ENCODE data around the gene BICRA. TPM values are rescaled to one million over a fixed set of nuclear protein-coding genes. Genes with fewer than 3 reads are reported as not detected.
"Not testable (repeated sequence)": the region's sequence is repeated elsewhere in the genome, so short reads cannot be mapped to it uniquely, and the experiment has no call there.

The BICRA gene
- total RNA-seq, 1 experiment from 2014 or later: 0.95 TPM

GRCh38 chr19:47729799-47730520, 121.0 kb downstream of the BICRA start:
- H3K36me3 ChIP-seq: no peaks in the 10 kb centered on the region; the same call in 1 of the 2 replicates
- no peak overlapping the region for H3K27ac ChIP-seq
- no peak overlapping the region for H3K4me3 ChIP-seq
- no peaks in the 10 kb centered on the region for H3K4me1 ChIP-seq
- DNase-seq: peak; percentile 35 to 38
- no peaks in the 10 kb centered on the region for H3K27me3 ChIP-seq
- H3K9me3 ChIP-seq (replicated peaks): no peaks in the 10 kb centered on the region

GRCh38 chr19:47730521-47730889, 121.6 kb downstream of the BICRA start:
- no peak overlapping the region for H3K4me3 ChIP-seq
- H3K27ac ChIP-seq: no peak overlapping the region
- no peak for DNase-seq
- H3K9me3 ChIP-seq (replicated peaks): no peaks in the 10 kb centered on the region
- H3K4me1 ChIP-seq: no peaks in the 10 kb centered on the region
- H3K27me3 ChIP-seq: no peaks in the 10 kb centered on the region
- H3K36me3 ChIP-seq: no peaks in the 10 kb centered on the region; the same call in 1 of the 2 replicates

- no peak for DNase-seq
- Histone ChIP-seq H3K9me3 (replicated peaks) (no peaks in the 10 kb centered on the region), H3K4me3 (no peak overlapping the region), H3K27me3 (no peaks in the 10 kb centered on the region), H3K4me1 (no peaks in the 10 kb centered on the region), H3K27ac (no peak overlapping the region), H3K36me3 (no peaks in the 10 kb centered on the region; the same call in 1 of the 2 replicates)
These were observed 122.0 kb downstream of the BICRA start for GRCh38 chr19:47730910-47731309.

GRCh38 chr19:47735131-47735530, 126.2 kb downstream of the BICRA start:
- H3K4me1 ChIP-seq: no peaks in the 10 kb centered on the region
- H3K36me3 ChIP-seq: no peaks in the 10 kb centered on the region
- no peak overlapping the region for H3K27ac ChIP-seq
- no peaks in the 10 kb centered on the region for H3K9me3 ChIP-seq (replicated peaks)
- no peak overlapping the region for H3K4me3 ChIP-seq
- no peak for DNase-seq
- H3K27me3 ChIP-seq: no peaks in the 10 kb centered on the region

- H3K36me3 ChIP-seq: no peaks in the 10 kb centered on the region
- H3K27me3 ChIP-seq: no peaks in the 10 kb centered on the region
- H3K9me3 ChIP-seq (replicated peaks): no peaks in the 10 kb centered on the region
- no peak overlapping the region for H3K4me3 ChIP-seq
- no peak for DNase-seq
- no peak overlapping the region for H3K27ac ChIP-seq
- H3K4me1 ChIP-seq: peaks cover 5% of the 10 kb centered on the region; the same call in 1 of the 2 replicates
These were observed 132.1 kb downstream of the BICRA start for GRCh38 chr19:47740866-47741519.

- H3K4me3 ChIP-seq: no peak overlapping the region
- peaks cover 5% of the 10 kb centered on the region; the same call in 1 of the 2 replicates for H3K4me1 ChIP-seq
- no peak overlapping the region for H3K27ac ChIP-seq
- H3K27me3 ChIP-seq: no peaks in the 10 kb centered on the region
- H3K36me3 ChIP-seq: peaks cover under 1% of the 10 kb centered on the region; the same call in 1 of the 2 replicates
- DNase-seq: no peak
- H3K9me3 ChIP-seq (replicated peaks): no peaks in the 10 kb centered on the region
These were observed 132.7 kb downstream of the BICRA start for GRCh38 chr19:47741544-47742140.

GRCh38 chr19:47742634-47743033, 133.7 kb downstream of the BICRA start:
- Histone ChIP-seq H3K4me3 (peak overlapping the region; percentile 58), H3K4me1 (peaks cover 5% of the 10 kb centered on the region; the same call in 1 of the 2 replicates)

GRCh38 chr19:47745010-47745901, 136.3 kb downstream of the BICRA start, which contains the start of gene NOP53:
NOP53 (plus strand) TSS chr19:47745546; CDS start chr19:47745560, 14 bp downstream.
- DNase-seq: peak; percentile 97 to 98

More at GRCh38 chr19:47742634-47743033, 133.7 kb downstream of the BICRA start:
- no peaks in the 10 kb centered on the region for H3K9me3 ChIP-seq (replicated peaks)
- DNase-seq: peak; percentile 35 to 50
- peak overlapping the region; percentile 89 for H3K27ac ChIP-seq
- H3K27me3 ChIP-seq: no peaks in the 10 kb centered on the region
- peaks cover 9% of the 10 kb centered on the region for H3K36me3 ChIP-seq

GRCh38 chr19:47746129-47746528, 137.2 kb downstream of the BICRA start:
- H3K27me3 ChIP-seq; DNase-seq; H3K9me3 ChIP-seq (replicated peaks); H3K27ac ChIP-seq; H3K4me1 ChIP-seq: not testable (repeated sequence)
- Histone ChIP-seq H3K4me3 (peak overlapping the region; percentile 100), H3K36me3 (peaks cover 34% of the 10 kb centered on the region)

More at GRCh38 chr19:47745010-47745901, 136.3 kb downstream of the BICRA start, which contains the start of gene NOP53:
- peak within 1 kb of the TSS; percentile 100 for H3K4me3 ChIP-seq
- peak within 1 kb of the TSS; percentile 94 for H3K27ac ChIP-seq
- no peaks in the 10 kb centered on the region for H3K27me3 ChIP-seq
- peaks cover 25% of the 10 kb centered on the region for H3K36me3 ChIP-seq
- peaks cover 5% of the 10 kb centered on the region; the same call in 1 of the 2 replicates for H3K4me1 ChIP-seq
- H3K9me3 ChIP-seq (replicated peaks): no peaks in the 10 kb centered on the region

- Histone ChIP-seq H3K4me3 (no peak overlapping the region), H3K9me3 (replicated peaks) (no peaks in the 10 kb centered on the region), H3K27me3 (no peaks in the 10 kb centered on the region), H3K36me3 (peaks cover 56% of the 10 kb centered on the region), H3K4me1 (no peaks in the 10 kb centered on the region; the same call in 1 of the 2 replicates), H3K27ac (no peak overlapping the region)
- no peak for DNase-seq
These were observed 140.4 kb downstream of the BICRA start for GRCh38 chr19:47749326-47749725.

- Histone ChIP-seq H3K27me3 (no peaks in the 10 kb centered on the region), H3K4me1 (no peaks in the 10 kb centered on the region), H3K27ac (no peak overlapping the region), H3K36me3 (peaks cover 62% of the 10 kb centered on the region), H3K4me3 (no peak overlapping the region), H3K9me3 (replicated peaks) (no peaks in the 10 kb centered on the region)
- DNase-seq: no peak
These were observed 141.8 kb downstream of the BICRA start for GRCh38 chr19:47750752-47751151.

GRCh38 chr19:47752440-47753211, 143.7 kb downstream of the BICRA start:
- H3K9me3 ChIP-seq (replicated peaks): no peaks in the 10 kb centered on the region
- H3K4me3 ChIP-seq: no peak overlapping the region
- no peak overlapping the region for H3K27ac ChIP-seq
- no peaks in the 10 kb centered on the region for H3K4me1 ChIP-seq
- H3K27me3 ChIP-seq: no peaks in the 10 kb centered on the region
- DNase-seq: no peak
- H3K36me3 ChIP-seq: peaks cover 71% of the 10 kb centered on the region

Measured in SJCRH30 (cell line).